ENCODE results near the gene SEC24A.
"Not testable (repeated sequence)": the region's sequence is repeated elsewhere in the genome, so short reads cannot be mapped to it uniquely, and the experiment has no call there.

SEC24A gene

DNA sequence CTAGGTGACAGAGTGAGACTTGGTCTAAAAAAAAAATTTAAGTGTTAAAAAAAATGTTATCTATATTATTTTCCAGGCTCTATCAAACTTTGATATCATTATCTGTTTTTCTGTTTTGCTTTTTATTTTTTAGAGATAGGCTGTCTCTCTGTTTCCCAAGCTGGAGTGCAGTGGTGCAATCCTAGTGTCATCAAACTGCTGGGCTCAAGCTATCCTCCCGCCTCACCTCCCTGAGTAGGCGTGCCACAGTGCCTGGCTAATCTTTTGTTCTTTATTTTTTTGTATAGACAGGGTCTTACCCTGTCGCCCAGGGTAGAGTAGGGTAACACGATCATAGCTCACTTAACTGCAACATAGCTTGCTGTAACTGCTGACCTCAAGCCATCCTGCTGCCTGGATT is 14.4 kb downstream of the SEC24A start:
- no peak for DNase-seq (ENCODE audit: low spot score)
- TF ChIP-seq, protein P1, sequence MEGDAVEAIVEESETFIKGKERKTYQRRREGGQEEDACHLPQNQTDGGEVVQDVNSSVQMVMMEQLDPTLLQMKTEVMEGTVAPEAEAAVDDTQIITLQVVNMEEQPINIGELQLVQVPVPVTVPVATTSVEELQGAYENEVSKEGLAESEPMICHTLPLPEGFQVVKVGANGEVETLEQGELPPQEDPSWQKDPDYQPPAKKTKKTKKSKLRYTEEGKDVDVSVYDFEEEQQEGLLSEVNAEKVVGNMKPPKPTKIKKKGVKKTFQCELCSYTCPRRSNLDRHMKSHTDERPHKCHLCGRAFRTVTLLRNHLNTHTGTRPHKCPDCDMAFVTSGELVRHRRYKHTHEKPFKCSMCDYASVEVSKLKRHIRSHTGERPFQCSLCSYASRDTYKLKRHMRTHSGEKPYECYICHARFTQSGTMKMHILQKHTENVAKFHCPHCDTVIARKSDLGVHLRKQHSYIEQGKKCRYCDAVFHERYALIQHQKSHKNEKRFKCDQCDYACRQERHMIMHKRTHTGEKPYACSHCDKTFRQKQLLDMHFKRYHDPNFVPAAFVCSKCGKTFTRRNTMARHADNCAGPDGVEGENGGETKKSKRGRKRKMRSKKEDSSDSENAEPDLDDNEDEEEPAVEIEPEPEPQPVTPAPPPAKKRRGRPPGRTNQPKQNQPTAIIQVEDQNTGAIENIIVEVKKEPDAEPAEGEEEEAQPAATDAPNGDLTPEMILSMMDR (IDR thresholded peaks at IDR 0.05; ENCODE audit: borderline replicate concordance, control extremely low read depth, extremely low read depth, insufficient read depth, missing control alignments), result no peak
- in situ Hi-C loops (cut with MboI; ENCODE audit: low sequenced_read_pairs, unreplicated experiment), result no loop called here

- TF ChIP-seq, protein P1 (IDR thresholded peaks at IDR 0.05; ENCODE audit: borderline replicate concordance, control extremely low read depth, extremely low read depth, insufficient read depth, missing control alignments), result no peak
- DNase-seq (ENCODE audit: low spot score), result no peak
- in situ Hi-C loops (cut with MboI; ENCODE audit: low sequenced_read_pairs, unreplicated experiment), result no loop called here
These were observed 15.9 kb downstream of the SEC24A start for GRCh38 chr5:134664448-134664847.

- DNase-seq (ENCODE audit: low spot score); in situ Hi-C loops (cut with MboI; ENCODE audit: low sequenced_read_pairs, unreplicated experiment): not testable (repeated sequence)
These were observed 25.0 kb downstream of the SEC24A start for GRCh38 chr5:134673546-134673945.

DNA sequence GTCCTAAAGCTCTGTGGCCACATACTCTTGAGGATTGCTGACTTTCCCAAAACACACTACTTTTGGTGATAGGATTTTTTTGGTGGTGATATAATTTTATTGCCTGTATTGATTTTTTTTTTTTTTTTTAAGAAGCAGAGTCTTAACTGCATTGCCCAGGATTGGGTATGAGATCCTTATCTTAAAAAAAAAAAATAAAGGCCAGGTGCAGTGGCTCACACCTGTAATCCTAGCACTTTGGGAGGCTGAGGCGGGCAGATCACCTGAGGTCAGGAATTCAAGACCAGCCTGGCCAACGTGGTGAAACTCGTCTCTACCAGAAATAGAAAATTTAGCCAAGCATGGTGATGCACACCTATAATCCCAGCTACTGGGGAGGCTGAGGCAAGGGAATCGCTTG is 28.8 kb downstream of the SEC24A start:
- DNase-seq (ENCODE audit: low spot score); in situ Hi-C loops (cut with MboI; ENCODE audit: low sequenced_read_pairs, unreplicated experiment): not testable (repeated sequence)

DNA sequence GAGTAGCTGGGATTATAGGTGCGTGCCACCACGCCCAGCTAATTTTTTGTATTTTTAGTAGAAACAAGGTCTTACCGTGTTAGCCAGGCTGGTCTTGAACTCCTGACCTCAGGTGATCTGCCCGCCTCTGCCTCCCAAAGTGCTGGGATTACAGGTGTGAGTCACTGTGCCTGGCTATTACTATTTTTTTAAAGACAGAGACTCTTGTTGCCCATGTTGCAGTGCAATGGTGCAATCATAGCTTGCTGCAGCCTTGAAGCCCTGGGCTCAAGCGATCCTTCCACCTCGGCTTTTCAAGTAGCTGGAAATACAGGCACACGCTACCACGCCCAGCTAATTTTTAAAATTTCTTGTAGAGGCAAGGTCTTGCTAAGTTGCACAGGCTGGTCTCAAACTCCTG is 41.6 kb downstream of the SEC24A start:
- DNase-seq (ENCODE audit: low spot score); in situ Hi-C loops (cut with MboI; ENCODE audit: low sequenced_read_pairs, unreplicated experiment): not testable (repeated sequence)

DNA sequence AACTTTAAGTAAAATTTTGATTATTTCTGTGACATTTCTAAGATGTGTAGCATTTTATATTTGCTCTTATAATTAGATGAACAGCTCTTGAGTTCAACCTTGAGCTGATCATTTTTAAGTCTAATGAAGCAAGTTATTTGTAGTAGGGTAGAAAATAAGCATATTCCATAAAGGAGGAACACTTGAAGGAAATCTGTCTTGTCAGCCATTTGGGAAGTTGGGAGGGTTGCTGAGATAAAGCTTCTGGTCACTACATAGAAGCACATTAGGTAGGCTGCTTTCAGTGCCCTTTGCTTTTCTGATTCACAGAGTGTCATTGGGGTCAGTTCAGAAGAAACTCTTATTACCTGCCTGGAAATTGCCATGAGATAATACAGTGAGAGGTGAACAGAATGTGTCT is 44.1 kb downstream of the SEC24A start:
- in situ Hi-C loops (cut with MboI; ENCODE audit: low sequenced_read_pairs, unreplicated experiment), result no loop called here
- no peak for DNase-seq (ENCODE audit: low spot score)
- TF ChIP-seq, protein P1 (IDR thresholded peaks at IDR 0.05; ENCODE audit: borderline replicate concordance, control extremely low read depth, extremely low read depth, insufficient read depth, missing control alignments), result no peak

- DNase-seq (ENCODE audit: low spot score), result no peak
- TF ChIP-seq, protein P1 (IDR thresholded peaks at IDR 0.05; ENCODE audit: borderline replicate concordance, control extremely low read depth, extremely low read depth, insufficient read depth, missing control alignments), result no peak
- in situ Hi-C loops (cut with MboI; ENCODE audit: low sequenced_read_pairs, unreplicated experiment), result no loop called here
These were observed 59.7 kb downstream of the SEC24A start for GRCh38 chr5:134708301-134708700.

DNA sequence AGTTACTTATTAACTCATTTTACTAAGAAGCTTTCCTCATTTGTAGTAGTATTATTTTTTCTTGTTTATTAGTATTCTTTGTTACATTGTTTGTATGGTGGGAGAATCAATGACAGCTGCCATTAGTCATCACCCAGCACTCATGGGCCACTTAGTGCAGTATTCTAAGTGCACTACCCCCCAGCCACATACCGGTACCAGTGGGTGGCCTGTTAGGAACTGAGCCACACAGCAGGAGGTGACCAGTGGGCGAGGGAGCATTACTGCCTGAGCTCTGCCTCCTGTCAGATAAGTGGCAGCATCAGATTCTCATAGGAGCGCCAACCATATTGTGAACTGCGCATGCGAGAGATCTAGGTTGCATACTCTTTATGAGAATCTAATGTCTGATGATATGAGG is 65.5 kb downstream of the SEC24A start:
- DNase-seq (ENCODE audit: low spot score), result no peak
- in situ Hi-C loops (cut with MboI; ENCODE audit: low sequenced_read_pairs, unreplicated experiment), result no loop called here

More for the DNA sequence above, 65.5 kb downstream of the SEC24A start:
- TF ChIP-seq, protein P1 (IDR thresholded peaks at IDR 0.05; ENCODE audit: borderline replicate concordance, control extremely low read depth, extremely low read depth, insufficient read depth, missing control alignments), result no peak
